Activated T-cell treated with anti-CD3 and anti-CD28 coated beads, Interleukin-2, amount 50 U/mL, for 4 hours (primary cell): ENCODE data around the gene MEGF10. TPM values are rescaled to one million over a fixed set of nuclear protein-coding genes. Genes with fewer than 3 reads are reported as not detected.

ENCODE experiments used
- ATAC-seq, 2 donors: fragments of 200-7000 bp; cut with Tn5 transposase; one replicate each; pipeline ENCODE4 v1.10.0; 2021
- DNase-seq: peaks from one replicate; pipeline ENCODE4 v3.0.0-alpha.2; 2020
- H3K27me3 Mint-ChIP-seq: one replicate; pipeline ENCODE4 v1.8.0; 2021; ENCODE audit warnings: low read depth, mixed read lengths
- H3K36me3 Mint-ChIP-seq: one replicate; pipeline ENCODE4 v1.8.0; 2022; ENCODE audit warnings: mixed read lengths; ENCODE audit not compliant: insufficient read depth
- H3K4me1 Mint-ChIP-seq: one replicate; pipeline ENCODE4 v1.8.0; 2021; ENCODE audit warnings: low read depth, mixed read lengths
- H3K4me3 Mint-ChIP-seq: one replicate; pipeline ENCODE4 v1.8.0; 2021; ENCODE audit warnings: mild to moderate bottlenecking, moderate library complexity, mixed read lengths
- H3K9me3 Mint-ChIP-seq: one replicate; pipeline ENCODE4 v1.8.0; 2021; ENCODE audit warnings: mixed read lengths
- total RNA-seq, 3 donors: library from RNA; stranded (reverse); gene quantifications; one replicate each; pipeline ENCODE4 v1.2.1, GENCODE V29; 2021

The MEGF10 gene
- total RNA-seq, 3 donors from 2014 or later = not detected

- DNase-seq (no peak), ATAC-seq (no peak)
- no peaks in the 10 kb centered on the region for H3K9me3 Mint-ChIP-seq
- H3K36me3 Mint-ChIP-seq = no peaks in the 10 kb centered on the region
- no peaks in the 10 kb centered on the region for H3K4me1 Mint-ChIP-seq
- no peaks in the 10 kb centered on the region for H3K27me3 Mint-ChIP-seq
- H3K4me3 Mint-ChIP-seq = no peak overlapping the region
Measured at GRCh38 chr5:127451096-127451495, 160.5 kb downstream of the MEGF10 start.

GRCh38 chr5:127452626-127453025 is 162.0 kb downstream of the MEGF10 start:
- Mint-ChIP-seq H3K4me3 (no peak overlapping the region), H3K27me3 (no peaks in the 10 kb centered on the region), H3K36me3 (no peaks in the 10 kb centered on the region), H3K9me3 (no peaks in the 10 kb centered on the region), H3K4me1 (no peaks in the 10 kb centered on the region)
- DNase-seq (no peak), ATAC-seq (no peak)

GRCh38 chr5:127471211-127471610 is 180.6 kb downstream of the MEGF10 start:
- no peak for ATAC-seq
- H3K4me3 Mint-ChIP-seq = no peak overlapping the region
- no peaks in the 10 kb centered on the region for H3K36me3 Mint-ChIP-seq
- no peak for DNase-seq
- peaks cover 12% of the 10 kb centered on the region for H3K27me3 Mint-ChIP-seq
- no peaks in the 10 kb centered on the region for H3K9me3 Mint-ChIP-seq
- H3K4me1 Mint-ChIP-seq = no peaks in the 10 kb centered on the region

- H3K4me1 Mint-ChIP-seq = no peaks in the 10 kb centered on the region
- DNase-seq = no peak
- peaks cover 15% of the 10 kb centered on the region for H3K27me3 Mint-ChIP-seq
- H3K9me3 Mint-ChIP-seq = no peaks in the 10 kb centered on the region
- H3K36me3 Mint-ChIP-seq = no peaks in the 10 kb centered on the region
- ATAC-seq = no peak
- no peak overlapping the region for H3K4me3 Mint-ChIP-seq
Measured at GRCh38 chr5:127472700-127473099, 182.1 kb downstream of the MEGF10 start.

- Mint-ChIP-seq H3K9me3 (no peaks in the 10 kb centered on the region), H3K4me3 (no peak overlapping the region), H3K27me3 (peaks cover 9% of the 10 kb centered on the region), H3K4me1 (no peaks in the 10 kb centered on the region), H3K36me3 (no peaks in the 10 kb centered on the region)
- ATAC-seq (no peak), DNase-seq (no peak)
Measured at GRCh38 chr5:127486471-127486870, 195.9 kb downstream of the MEGF10 start.

GRCh38 chr5:127492854-127493738 is 202.5 kb downstream of the MEGF10 start:
- Mint-ChIP-seq H3K4me3 (no peak overlapping the region), H3K27me3 (peaks cover 13% of the 10 kb centered on the region), H3K4me1 (no peaks in the 10 kb centered on the region), H3K36me3 (no peaks in the 10 kb centered on the region), H3K9me3 (no peaks in the 10 kb centered on the region)
- ATAC-seq (peak in 1 of 2 donors; percentile 46), DNase-seq (no peak)

GRCh38 chr5:127498548-127498947 is 208.0 kb downstream of the MEGF10 start:
- Mint-ChIP-seq H3K4me1 (no peaks in the 10 kb centered on the region), H3K36me3 (no peaks in the 10 kb centered on the region), H3K9me3 (no peaks in the 10 kb centered on the region), H3K27me3 (peaks cover 10% of the 10 kb centered on the region), H3K4me3 (no peak overlapping the region)
- ATAC-seq (no peak), DNase-seq (no peak)

- H3K4me1 Mint-ChIP-seq = no peaks in the 10 kb centered on the region
- DNase-seq (no peak), ATAC-seq (no peak)
- peaks cover 5% of the 10 kb centered on the region for H3K27me3 Mint-ChIP-seq
- H3K36me3 Mint-ChIP-seq = no peaks in the 10 kb centered on the region
- no peak overlapping the region for H3K4me3 Mint-ChIP-seq
- no peaks in the 10 kb centered on the region for H3K9me3 Mint-ChIP-seq
Measured at GRCh38 chr5:127505905-127506304, 215.3 kb downstream of the MEGF10 start.

- Mint-ChIP-seq H3K4me3 (no peak overlapping the region), H3K4me1 (no peaks in the 10 kb centered on the region)
- no peak for ATAC-seq
Measured at GRCh38 chr5:127506616-127507015, 216.0 kb downstream of the MEGF10 start.

GRCh38 chr5:127508644-127509373 is 218.2 kb downstream of the MEGF10 start:
- no peaks in the 10 kb centered on the region for H3K4me1 Mint-ChIP-seq
- ATAC-seq (no peak), DNase-seq (no peak)
- H3K4me3 Mint-ChIP-seq = no peak overlapping the region
- no peaks in the 10 kb centered on the region for H3K36me3 Mint-ChIP-seq
- no peaks in the 10 kb centered on the region for H3K9me3 Mint-ChIP-seq
- H3K27me3 Mint-ChIP-seq = peaks cover 13% of the 10 kb centered on the region

More at GRCh38 chr5:127506616-127507015, 216.0 kb downstream of the MEGF10 start:
- Mint-ChIP-seq H3K27me3 (peaks cover 6% of the 10 kb centered on the region), H3K36me3 (no peaks in the 10 kb centered on the region), H3K9me3 (no peaks in the 10 kb centered on the region)
- DNase-seq = no peak

Other genes starting within 250 kb of the MEGF10 start
- gene C5orf63, start 217.3 kb upstream of the MEGF10 start, total RNA-seq = 1 to 10 TPM; 5.4 to 6.9 (median 6.1) TPM
- 10 to 100 TPM; 39.7 to 45.1 (median 43.5) TPM for gene PRRC1, start 226.8 kb downstream of the MEGF10 start, total RNA-seq